GM12891 (cell line): ENCODE results near the gene BEST2.

Experiments used
- PAX5 ChIP-seq: IDR thresholded peaks from 2 replicates; pipeline ENCODE4 v1.6.1; 2011; ENCODE audit warnings: low read length, moderate library complexity, mild to moderate bottlenecking; ENCODE audit not compliant: insufficient read depth, severe bottlenecking
- POLR2A ChIP-seq: IDR thresholded peaks from 2 replicates; pipeline ENCODE4 v1.6.1; 2011; ENCODE audit warnings: low read depth, low read length, control low read depth
- TAF1 ChIP-seq: IDR thresholded peaks from 2 replicates; pipeline ENCODE4 v1.6.1; 2011; ENCODE audit warnings: low read depth, low read length, control low read depth

DNA sequence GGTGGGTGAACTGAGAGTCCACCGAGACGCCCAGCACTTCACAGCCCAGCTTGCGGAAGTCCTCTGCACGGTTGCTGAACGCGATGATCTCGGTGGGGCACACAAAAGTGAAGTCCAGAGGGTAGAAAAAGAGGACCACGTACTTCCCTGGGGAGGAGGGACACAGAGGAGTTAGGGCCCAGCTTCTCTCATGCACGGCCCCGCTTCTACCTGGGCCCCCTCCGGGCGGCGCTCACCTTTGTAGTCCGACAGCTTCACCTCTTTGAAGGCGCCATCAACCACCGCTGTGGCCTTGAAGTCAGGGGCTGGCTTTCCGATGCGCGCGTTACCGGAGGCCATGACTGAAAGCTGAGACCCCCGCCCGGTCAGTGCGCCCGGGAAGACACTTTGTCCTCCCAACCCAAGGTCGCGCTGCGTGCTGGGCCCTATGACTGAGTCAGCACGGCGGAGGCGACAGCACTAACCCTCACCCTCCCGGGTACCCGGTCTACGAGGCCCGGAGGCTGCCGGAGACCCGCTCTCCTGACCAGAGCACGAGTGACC, 49.4 kb downstream of the BEST2 start:
- TF ChIP-seq POLR2A (no peak), TAF1 (no peak), PAX5 (no peak)
